Loucy (cell line): ENCODE results near the gene PLPP3.

ENCODE experiments used
- H2AFZ ChIP-seq: fragments of 200-600 bp; sonication (generic); 2 replicates; pipeline ENCODE4 v1.6.0; 2016; ENCODE audit warnings: antibody characterized with exemption, mild to moderate bottlenecking, low read length, moderate library complexity
- H3F3A ChIP-seq: fragments of 200-600 bp; 2 replicates; pipeline ENCODE4 v1.6.0; 2016; ENCODE audit warnings: antibody characterized with exemption, low read depth, mild to moderate bottlenecking
- H3K27me3 ChIP-seq: fragments of 200-600 bp; sonication (generic); 2 replicates; pipeline ENCODE4 v1.6.1; 2014; ENCODE audit warnings: low read length, mild to moderate bottlenecking; ENCODE audit not compliant: insufficient read depth, poor library complexity, severe bottlenecking
- H3K36me3 ChIP-seq: fragments of 200-600 bp; sonication (generic); 2 replicates; pipeline ENCODE4 v1.6.1; 2016; ENCODE audit warnings: low read length; ENCODE audit not compliant: insufficient read depth
- H3K4me1 ChIP-seq: fragments of 200-600 bp; sonication (generic); 2 replicates; pipeline ENCODE4 v1.5.1; 2014; ENCODE audit warnings: low read length, mild to moderate bottlenecking; ENCODE audit not compliant: insufficient read depth, poor library complexity, severe bottlenecking
- H3K4me2 ChIP-seq: fragments of 200-600 bp; sonication (generic); 2 replicates; pipeline ENCODE4 v1.6.0; 2014; ENCODE audit warnings: antibody characterized with exemption, low read length, low read depth, mild to moderate bottlenecking; ENCODE audit not compliant: poor library complexity, severe bottlenecking
- H3K4me3 ChIP-seq: fragments of 200-600 bp; sonication (generic); 2 replicates; pipeline ENCODE4 v1.5.1; 2014; ENCODE audit warnings: low read length, mild to moderate bottlenecking, mixed read lengths; ENCODE audit not compliant: poor library complexity, severe bottlenecking
- H3K79me2 ChIP-seq: fragments of 200-600 bp; sonication (generic); 2 replicates; pipeline ENCODE4 v1.6.1; 2014; ENCODE audit warnings: low read length; ENCODE audit not compliant: insufficient read depth
- H3K9ac ChIP-seq: fragments of 200-600 bp; sonication (generic); 2 replicates; pipeline ENCODE4 v1.6.0; 2014; ENCODE audit warnings: mild to moderate bottlenecking, low read depth, low read length, moderate library complexity; ENCODE audit not compliant: poor library complexity, severe bottlenecking
- H3K9me2 ChIP-seq: fragments of 200-600 bp; sonication (generic); replicated peaks from 2 replicates; pipeline ENCODE4 v1.6.1; 2016; ENCODE audit warnings: low read depth, low read length, mixed read lengths
- H3K9me3 ChIP-seq: fragments of 200-600 bp; sonication (generic); 2 replicates; pipeline ENCODE4 v1.6.1; 2014; ENCODE audit warnings: mild to moderate bottlenecking, antibody characterized with exemption, low read length, low read depth; ENCODE audit not compliant: insufficient read depth
- H4K20me1 ChIP-seq: fragments of 200-600 bp; sonication (generic); 2 replicates; pipeline ENCODE4 v1.6.0; 2014; ENCODE audit warnings: antibody characterized with exemption, low read length, mild to moderate bottlenecking; ENCODE audit not compliant: insufficient read depth, poor library complexity, severe bottlenecking
- EZH2phosphoT487 ChIP-seq: fragments of 200-600 bp; IDR thresholded peaks from 2 replicates; pipeline ENCODE4 v1.6.1; 2018; ENCODE audit warnings: antibody characterized with exemption, mild to moderate bottlenecking, moderate library complexity, borderline replicate concordance
- TF ChIP-seq, protein P1 (sequence below): fragments of 200-600 bp; sonication (generic); conservative IDR thresholded peaks from 2 replicates; pipeline ENCODE4 v1.5.1; 2014; ENCODE audit warnings: mild to moderate bottlenecking, antibody characterized with exemption, low read length

The PLPP3 gene

DNA sequence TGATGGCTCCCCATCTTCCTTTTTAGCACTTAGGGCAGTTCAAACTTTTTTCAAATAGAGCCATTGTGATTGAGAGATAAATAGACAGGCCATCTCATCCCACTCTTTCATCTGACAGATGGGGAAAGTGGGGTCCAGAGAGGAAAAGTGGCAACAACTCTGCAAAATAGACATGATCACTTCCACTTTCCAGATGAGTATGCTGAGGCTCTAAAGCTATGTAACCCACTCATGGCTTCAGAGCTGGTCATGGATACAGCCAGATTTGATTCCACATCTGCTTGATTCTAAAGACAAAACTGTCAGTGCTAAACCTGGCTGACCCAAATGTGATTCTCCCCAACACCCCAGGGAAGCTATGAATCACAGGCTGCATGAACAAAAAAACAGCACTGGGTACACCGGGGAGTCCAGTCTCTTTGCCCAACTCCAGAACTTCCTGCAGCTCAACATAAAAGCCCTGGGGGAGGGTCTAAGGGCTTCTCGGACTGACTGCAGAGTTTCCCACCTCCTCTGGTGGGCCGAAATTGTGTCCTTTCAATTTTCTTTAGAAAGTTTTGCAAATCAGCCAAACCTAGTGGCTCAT lies 59.3 kb downstream of the PLPP3 start:
- Histone ChIP-seq H3K36me3 (no peaks in the 10 kb centered on the region), H3K27me3 (no peaks in the 10 kb centered on the region), H2AFZ (no peak overlapping the region), H3F3A (no peaks in the 10 kb centered on the region), H3K9me3 (no peaks in the 10 kb centered on the region), H3K4me3 (no peak overlapping the region), H3K9ac (no peak overlapping the region), H3K9me2 (no peaks in the 10 kb centered on the region), H4K20me1 (no peaks in the 10 kb centered on the region), H3K79me2 (no peaks in the 10 kb centered on the region), H3K4me2 (no peak overlapping the region), H3K4me1 (no peaks in the 10 kb centered on the region)
- no peak for TF ChIP-seq EZH2phosphoT487
- TF ChIP-seq, protein P1, sequence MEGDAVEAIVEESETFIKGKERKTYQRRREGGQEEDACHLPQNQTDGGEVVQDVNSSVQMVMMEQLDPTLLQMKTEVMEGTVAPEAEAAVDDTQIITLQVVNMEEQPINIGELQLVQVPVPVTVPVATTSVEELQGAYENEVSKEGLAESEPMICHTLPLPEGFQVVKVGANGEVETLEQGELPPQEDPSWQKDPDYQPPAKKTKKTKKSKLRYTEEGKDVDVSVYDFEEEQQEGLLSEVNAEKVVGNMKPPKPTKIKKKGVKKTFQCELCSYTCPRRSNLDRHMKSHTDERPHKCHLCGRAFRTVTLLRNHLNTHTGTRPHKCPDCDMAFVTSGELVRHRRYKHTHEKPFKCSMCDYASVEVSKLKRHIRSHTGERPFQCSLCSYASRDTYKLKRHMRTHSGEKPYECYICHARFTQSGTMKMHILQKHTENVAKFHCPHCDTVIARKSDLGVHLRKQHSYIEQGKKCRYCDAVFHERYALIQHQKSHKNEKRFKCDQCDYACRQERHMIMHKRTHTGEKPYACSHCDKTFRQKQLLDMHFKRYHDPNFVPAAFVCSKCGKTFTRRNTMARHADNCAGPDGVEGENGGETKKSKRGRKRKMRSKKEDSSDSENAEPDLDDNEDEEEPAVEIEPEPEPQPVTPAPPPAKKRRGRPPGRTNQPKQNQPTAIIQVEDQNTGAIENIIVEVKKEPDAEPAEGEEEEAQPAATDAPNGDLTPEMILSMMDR = no peak

DNA sequence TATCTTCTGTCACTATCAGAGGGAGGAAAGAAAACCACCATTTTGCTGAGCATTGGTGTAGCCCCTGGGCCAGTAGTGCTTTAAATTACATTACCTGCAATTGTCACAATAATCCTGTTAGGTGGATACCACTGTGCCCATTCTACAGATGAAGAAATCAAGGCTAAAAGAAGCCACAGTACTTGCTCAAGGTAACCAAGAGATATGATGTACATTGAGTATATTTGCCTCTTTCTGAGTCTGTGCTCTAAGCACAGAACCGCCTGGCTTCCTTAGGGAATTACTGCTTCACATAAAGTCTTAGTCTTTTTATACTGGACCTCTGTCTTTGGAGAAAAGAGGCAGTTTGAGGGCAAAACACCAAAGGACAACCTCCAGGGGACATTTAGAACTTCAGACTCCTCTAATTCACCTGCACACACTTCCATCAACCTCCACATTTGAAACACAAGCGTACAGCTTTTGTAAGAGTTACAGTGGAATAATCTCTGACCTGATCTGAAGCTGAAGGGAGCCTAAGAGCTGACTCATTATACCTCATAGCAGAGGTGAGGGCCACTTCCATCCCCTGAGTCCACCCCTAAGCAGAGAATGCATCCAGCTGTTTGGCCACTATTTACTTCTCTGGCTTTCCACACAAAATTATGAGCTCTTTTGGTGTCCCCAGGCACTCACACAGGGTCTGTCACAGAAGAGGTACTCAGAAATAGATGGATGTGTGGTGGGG lies 61.8 kb downstream of the PLPP3 start:
- Histone ChIP-seq H3F3A (no peaks in the 10 kb centered on the region), H3K9me3 (no peaks in the 10 kb centered on the region), H3K9ac (no peak overlapping the region), H3K4me2 (no peak overlapping the region), H3K27me3 (no peaks in the 10 kb centered on the region), H3K36me3 (no peaks in the 10 kb centered on the region), H3K79me2 (no peaks in the 10 kb centered on the region), H2AFZ (no peak overlapping the region), H3K4me1 (no peaks in the 10 kb centered on the region), H3K9me2 (no peaks in the 10 kb centered on the region), H4K20me1 (no peaks in the 10 kb centered on the region), H3K4me3 (no peak overlapping the region)
- no peak for TF ChIP-seq EZH2phosphoT487
- TF ChIP-seq, protein P1 = no peak

DNA sequence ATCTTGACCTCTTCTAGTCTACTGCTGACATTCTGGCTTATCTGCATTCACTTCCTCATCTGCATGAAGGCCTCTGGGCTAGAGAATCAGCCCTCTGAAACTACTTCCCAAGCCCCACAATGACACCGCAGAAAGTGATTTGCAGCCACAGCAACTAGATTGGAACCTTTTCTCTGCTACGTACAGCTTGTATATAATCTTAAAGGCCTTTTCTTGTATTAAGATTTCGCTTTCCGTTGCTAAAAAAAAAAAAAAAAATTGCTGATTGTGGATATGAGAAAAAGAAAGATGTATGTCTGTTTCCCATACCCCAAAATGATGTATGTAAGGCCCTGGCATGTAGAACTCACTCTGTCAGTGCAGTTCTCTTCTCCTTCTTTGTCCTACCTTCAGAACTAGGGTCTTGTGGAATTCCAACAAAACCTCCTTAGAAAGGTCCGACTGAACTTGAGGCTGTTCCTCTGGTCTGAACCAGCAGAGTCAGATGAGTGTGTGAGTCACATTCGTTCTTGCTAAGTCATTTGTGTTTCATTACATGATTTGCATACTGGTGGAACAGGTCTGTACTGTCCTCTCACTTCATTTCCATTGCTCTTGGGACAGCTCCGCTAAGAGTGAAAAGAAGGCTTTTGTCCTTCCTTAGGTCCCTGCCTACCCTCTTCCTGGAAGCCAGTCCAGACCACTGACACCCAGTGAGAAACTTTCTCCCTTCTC lies 62.7 kb downstream of the PLPP3 start:
- Histone ChIP-seq H3K27me3 (no peaks in the 10 kb centered on the region), H3F3A (no peaks in the 10 kb centered on the region), H3K4me2 (no peak overlapping the region), H2AFZ (no peak overlapping the region), H3K4me1 (no peaks in the 10 kb centered on the region), H3K9me2 (no peaks in the 10 kb centered on the region), H3K9me3 (no peaks in the 10 kb centered on the region), H3K4me3 (no peak overlapping the region), H3K9ac (no peak overlapping the region), H3K79me2 (no peaks in the 10 kb centered on the region), H3K36me3 (no peaks in the 10 kb centered on the region), H4K20me1 (no peaks in the 10 kb centered on the region)
- TF ChIP-seq, protein P1 = no peak
- no peak for TF ChIP-seq EZH2phosphoT487
